ENCODE data around the gene SRSF12. TPM values are rescaled to one million over a fixed set of nuclear protein-coding genes. Genes with fewer than 3 reads are reported as not detected.

SRSF12 gene
- total and polyA plus RNA-seq, 2 donors (not counting 1 experiment from before 2014, with no cell fraction given), result 0.10 to 0.33 TPM

GRCh38 chr6:89059227-89059626 lies 58.6 kb downstream of the SRSF12 start:
- Histone ChIP-seq H3K27me3 (ENCODE audit: control insufficient read depth, insufficient read depth, low read length) (no peaks in the 10 kb centered on the region), H4K20me1 (ENCODE audit: control insufficient read depth, extremely low read depth, insufficient read depth, low read length) (no peaks in the 10 kb centered on the region), H3K79me2 (ENCODE audit: control insufficient read depth, insufficient read depth, low read length) (no peaks in the 10 kb centered on the region), H3K9ac (ENCODE audit: insufficient read depth, low read length) (no peak overlapping the region), H3K4me3 (replicated peaks in 1 of 4; ENCODE audit: control extremely low read depth in 1 of 4, insufficient read depth in 1 of 4, low read depth in 3 of 4, low read length in 4 of 4) (no peak overlapping the region), H3K4me1 (ENCODE audit: control insufficient read depth, extremely low read depth, insufficient read depth, low read length) (no peaks in the 10 kb centered on the region), H3K4me2 (ENCODE audit: extremely low read depth, insufficient read depth, low read length) (no peak overlapping the region), H3K36me3 (ENCODE audit: control insufficient read depth, insufficient read depth, low read length) (no peaks in the 10 kb centered on the region), H2AFZ (ENCODE audit: low read length) (no peak overlapping the region), H3K27ac (ENCODE audit: insufficient read depth, low read length) (no peak overlapping the region), H3K9me3 (ENCODE audit: control insufficient read depth, insufficient read depth, low read depth, low read length) (no peaks in the 10 kb centered on the region)
- DNase-seq (ENCODE audit: low read depth in 2 of 2), result no peak
- TF ChIP-seq, protein P1, sequence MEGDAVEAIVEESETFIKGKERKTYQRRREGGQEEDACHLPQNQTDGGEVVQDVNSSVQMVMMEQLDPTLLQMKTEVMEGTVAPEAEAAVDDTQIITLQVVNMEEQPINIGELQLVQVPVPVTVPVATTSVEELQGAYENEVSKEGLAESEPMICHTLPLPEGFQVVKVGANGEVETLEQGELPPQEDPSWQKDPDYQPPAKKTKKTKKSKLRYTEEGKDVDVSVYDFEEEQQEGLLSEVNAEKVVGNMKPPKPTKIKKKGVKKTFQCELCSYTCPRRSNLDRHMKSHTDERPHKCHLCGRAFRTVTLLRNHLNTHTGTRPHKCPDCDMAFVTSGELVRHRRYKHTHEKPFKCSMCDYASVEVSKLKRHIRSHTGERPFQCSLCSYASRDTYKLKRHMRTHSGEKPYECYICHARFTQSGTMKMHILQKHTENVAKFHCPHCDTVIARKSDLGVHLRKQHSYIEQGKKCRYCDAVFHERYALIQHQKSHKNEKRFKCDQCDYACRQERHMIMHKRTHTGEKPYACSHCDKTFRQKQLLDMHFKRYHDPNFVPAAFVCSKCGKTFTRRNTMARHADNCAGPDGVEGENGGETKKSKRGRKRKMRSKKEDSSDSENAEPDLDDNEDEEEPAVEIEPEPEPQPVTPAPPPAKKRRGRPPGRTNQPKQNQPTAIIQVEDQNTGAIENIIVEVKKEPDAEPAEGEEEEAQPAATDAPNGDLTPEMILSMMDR (conservative IDR thresholded peaks at IDR 0.05 in 1 of 2, IDR thresholded peaks at IDR 0.05 in 1 of 2; ENCODE audit: low read depth in 1 of 2, low read length in 2 of 2), result no peak
- TF ChIP-seq EZH2 (IDR thresholded peaks at IDR 0.05; ENCODE audit: low read length, missing control alignments), result no peak

DNA sequence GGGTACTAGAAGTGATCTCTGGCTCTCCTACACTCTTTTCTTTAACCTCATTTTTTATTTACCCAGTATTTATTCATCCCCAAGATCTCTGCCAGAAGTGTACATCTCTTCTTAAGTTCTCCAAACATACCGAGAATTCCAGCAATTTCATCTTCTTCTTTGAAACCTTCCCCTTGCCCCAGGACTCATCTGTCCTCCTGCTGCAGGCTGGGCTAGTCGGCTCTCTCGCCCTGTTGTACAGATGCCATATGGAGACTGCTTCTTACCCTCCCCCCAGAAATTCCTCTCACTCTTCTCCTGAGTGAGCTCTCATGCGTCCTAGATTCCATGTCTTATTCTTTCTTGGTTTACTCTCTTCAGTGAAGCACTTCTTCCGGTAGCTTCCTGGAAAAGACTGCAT lies 59.2 kb downstream of the SRSF12 start:
- H3K27me3 ChIP-seq (ENCODE audit: control insufficient read depth, insufficient read depth, low read length), result no peaks in the 10 kb centered on the region
- H3K4me1 ChIP-seq (ENCODE audit: control insufficient read depth, extremely low read depth, insufficient read depth, low read length), result no peaks in the 10 kb centered on the region

DNA sequence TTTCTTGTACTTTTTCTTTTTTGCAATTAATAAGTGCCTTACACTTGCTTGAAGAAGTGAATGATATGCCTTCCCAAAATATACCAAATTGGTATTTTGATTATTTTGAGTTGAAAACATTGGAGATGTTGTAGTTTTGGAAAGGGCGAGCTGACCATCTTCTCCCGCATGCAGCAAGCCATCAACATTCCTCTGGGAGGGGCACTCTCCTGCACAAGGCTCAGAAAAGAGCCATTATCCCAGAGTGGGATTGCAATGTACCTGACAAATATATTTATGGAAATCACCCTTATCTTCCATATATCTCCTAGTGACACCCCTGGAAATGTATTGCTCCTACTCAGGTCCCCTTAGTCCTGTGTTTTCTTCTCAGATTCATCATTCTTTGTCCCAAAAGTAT lies 60.1 kb downstream of the SRSF12 start:
- Histone ChIP-seq H3K4me3 (replicated peaks in 1 of 4; ENCODE audit: control extremely low read depth in 1 of 4, insufficient read depth in 1 of 4, low read depth in 3 of 4, low read length in 4 of 4) (no peak overlapping the region), H3K27ac (ENCODE audit: insufficient read depth, low read length) (no peak overlapping the region), H3K9ac (ENCODE audit: insufficient read depth, low read length) (no peak overlapping the region), H3K27me3 (ENCODE audit: control insufficient read depth, insufficient read depth, low read length) (no peaks in the 10 kb centered on the region), H3K36me3 (ENCODE audit: control insufficient read depth, insufficient read depth, low read length) (no peaks in the 10 kb centered on the region), H3K79me2 (ENCODE audit: control insufficient read depth, insufficient read depth, low read length) (no peaks in the 10 kb centered on the region), H3K9me3 (ENCODE audit: control insufficient read depth, insufficient read depth, low read depth, low read length) (no peaks in the 10 kb centered on the region), H3K4me2 (ENCODE audit: extremely low read depth, insufficient read depth, low read length) (no peak overlapping the region), H4K20me1 (ENCODE audit: control insufficient read depth, extremely low read depth, insufficient read depth, low read length) (no peaks in the 10 kb centered on the region), H2AFZ (ENCODE audit: low read length) (no peak overlapping the region), H3K4me1 (ENCODE audit: control insufficient read depth, extremely low read depth, insufficient read depth, low read length) (no peaks in the 10 kb centered on the region)
- no peak for DNase-seq (ENCODE audit: low read depth in 2 of 2)
- no peak for TF ChIP-seq EZH2 (IDR thresholded peaks at IDR 0.05; ENCODE audit: low read length, missing control alignments)
- TF ChIP-seq, protein P1 (conservative IDR thresholded peaks at IDR 0.05 in 1 of 2, IDR thresholded peaks at IDR 0.05 in 1 of 2; ENCODE audit: low read depth in 1 of 2, low read length in 2 of 2), result no peak

More for the DNA sequence above, 59.2 kb downstream of the SRSF12 start:
- no peak overlapping the region for H3K9ac ChIP-seq (ENCODE audit: insufficient read depth, low read length)
- H3K36me3 ChIP-seq (ENCODE audit: control insufficient read depth, insufficient read depth, low read length), result no peaks in the 10 kb centered on the region
- no peaks in the 10 kb centered on the region for H4K20me1 ChIP-seq (ENCODE audit: control insufficient read depth, extremely low read depth, insufficient read depth, low read length)
- TF ChIP-seq EZH2 (IDR thresholded peaks at IDR 0.05; ENCODE audit: low read length, missing control alignments), result no peak
- TF ChIP-seq, protein P1 (conservative IDR thresholded peaks at IDR 0.05 in 1 of 2, IDR thresholded peaks at IDR 0.05 in 1 of 2; ENCODE audit: low read depth in 1 of 2, low read length in 2 of 2), result no peak
- H3K4me3 ChIP-seq (replicated peaks in 1 of 4; ENCODE audit: control extremely low read depth in 1 of 4, insufficient read depth in 1 of 4, low read depth in 3 of 4, low read length in 4 of 4), result no peak overlapping the region
- no peak overlapping the region for H3K27ac ChIP-seq (ENCODE audit: insufficient read depth, low read length)
- H3K4me2 ChIP-seq (ENCODE audit: extremely low read depth, insufficient read depth, low read length), result no peak overlapping the region
- no peak overlapping the region for H2AFZ ChIP-seq (ENCODE audit: low read length)
- H3K9me3 ChIP-seq (ENCODE audit: control insufficient read depth, insufficient read depth, low read depth, low read length), result no peaks in the 10 kb centered on the region
- no peak for DNase-seq (ENCODE audit: low read depth in 2 of 2)
- no peaks in the 10 kb centered on the region for H3K79me2 ChIP-seq (ENCODE audit: control insufficient read depth, insufficient read depth, low read length)

All from fibroblast of lung (primary cell).